HG02885 (cell line): ENCODE measurements around the gene NMUR2.

Experiments
- ATAC-seq: cut with Tn5 transposase; IDR thresholded peaks from one replicate; pipeline ENCODE4 v1.9.1; 2021; ENCODE audit warnings: mild to moderate bottlenecking; ENCODE audit not compliant: unreplicated experiment, poor library complexity

The NMUR2 gene

GRCh38 chr5:152372875-152373274, 32.2 kb downstream of the NMUR2 start:
- no peak for ATAC-seq

GRCh38 chr5:152369298-152369697, 35.8 kb downstream of the NMUR2 start:
- no peak for ATAC-seq

GRCh38 chr5:152367554-152367953, 37.5 kb downstream of the NMUR2 start:
- no peak for ATAC-seq

GRCh38 chr5:152366716-152367115, 38.4 kb downstream of the NMUR2 start:
- ATAC-seq, result no peak

- ATAC-seq, result no peak
Observed at GRCh38 chr5:152364899-152365298, 40.2 kb downstream of the NMUR2 start.

GRCh38 chr5:152364172-152364571, 40.9 kb downstream of the NMUR2 start:
- ATAC-seq, result no peak

GRCh38 chr5:152358861-152359568, 46.1 kb downstream of the NMUR2 start:
- no peak for ATAC-seq

GRCh38 chr5:152356506-152356905, 48.6 kb downstream of the NMUR2 start:
- ATAC-seq, result no peak

GRCh38 chr5:152355061-152355460, 50.0 kb downstream of the NMUR2 start:
- no peak for ATAC-seq

- no peak for ATAC-seq
Observed at GRCh38 chr5:152353001-152353400, 52.1 kb downstream of the NMUR2 start.

GRCh38 chr5:152349683-152350526, 55.2 kb downstream of the NMUR2 start:
- peak; percentile 97 for ATAC-seq
